Activated CD4-positive, CD25-positive, alpha-beta regulatory T cell treated with anti-CD3 and anti-CD28 coated beads, Interleukin-2, amount 50 U/mL, for 16 hours (primary cell): ENCODE data around the gene BCAS3.

ENCODE experiments used
- DNase-seq: peaks from one replicate; pipeline ENCODE4 v3.0.0-alpha.2; 2020; ENCODE audit warnings: low read depth, low spot score

Gene BCAS3

DNA sequence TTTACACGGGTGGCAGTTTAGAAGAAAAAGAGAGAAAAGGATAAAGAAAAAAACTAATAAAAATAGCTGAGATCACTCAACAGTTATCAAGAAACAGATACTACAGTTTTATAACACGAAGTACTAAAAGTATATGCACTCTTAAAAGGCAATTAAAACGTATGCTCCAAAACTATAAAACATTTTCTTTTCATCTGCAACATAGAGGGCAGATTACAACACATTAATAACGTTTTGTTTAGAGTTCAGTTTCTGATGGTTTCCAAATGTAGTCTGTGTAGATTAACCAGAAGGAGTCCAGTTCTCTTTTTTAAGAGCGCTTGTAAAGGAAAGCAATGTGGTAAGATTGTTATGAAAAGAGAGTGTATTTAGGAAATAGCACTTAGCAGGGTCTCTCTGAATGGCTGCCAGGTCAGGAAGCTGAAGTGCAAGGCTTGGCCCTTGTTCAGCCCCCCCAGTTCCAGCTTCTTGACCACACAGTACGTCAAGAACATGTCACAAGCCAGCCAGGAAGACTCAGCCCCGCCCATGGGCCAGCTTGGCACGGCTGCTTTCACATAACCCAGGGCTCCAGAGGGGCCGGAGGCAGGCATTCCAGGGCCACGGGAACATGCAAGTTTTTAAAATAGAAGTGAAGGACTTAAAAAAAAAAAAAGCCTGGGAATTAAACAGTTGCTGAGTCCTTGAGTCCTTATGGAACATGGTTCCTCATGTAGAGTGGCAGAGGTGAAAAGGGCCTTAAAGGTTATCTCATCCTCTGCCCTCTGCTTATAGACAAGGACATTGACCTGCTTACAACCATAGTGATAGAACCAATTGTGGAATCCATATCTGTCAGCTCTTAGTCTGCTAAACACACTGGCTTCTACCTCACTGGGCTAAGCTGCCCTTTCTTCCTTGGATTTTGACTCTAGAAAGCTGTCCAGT lies 574.6 kb downstream of the BCAS3 start:
- no peak for DNase-seq

- DNase-seq = no peak
Observed at GRCh38 chr17:61253362-61253761, 575.7 kb downstream of the BCAS3 start.

- DNase-seq = no peak
Observed at GRCh38 chr17:61253937-61254574, 576.4 kb downstream of the BCAS3 start.

GRCh38 chr17:61254904-61255303 lies 577.3 kb downstream of the BCAS3 start:
- no peak for DNase-seq

DNA sequence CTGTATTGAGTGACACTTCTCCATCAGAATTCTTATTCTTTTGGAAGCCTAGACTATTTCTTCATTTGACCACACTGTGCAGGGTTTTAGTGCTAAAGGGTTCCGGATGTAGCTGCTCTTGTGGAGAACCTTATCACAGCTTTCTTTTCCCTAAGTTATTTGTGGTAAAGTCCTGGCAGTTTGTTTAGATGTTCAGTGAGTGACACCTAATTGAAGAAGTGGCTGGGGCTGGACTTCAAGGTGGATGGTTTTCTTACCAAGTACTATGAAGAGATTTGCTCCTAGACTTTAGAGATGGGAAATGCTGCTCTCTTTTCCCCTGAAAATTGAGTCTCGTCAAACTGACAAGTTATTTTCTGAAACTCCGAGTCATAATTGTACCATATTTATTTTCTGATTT lies 578.0 kb downstream of the BCAS3 start:
- no peak for DNase-seq

GRCh38 chr17:61259360-61259759 lies 581.7 kb downstream of the BCAS3 start:
- DNase-seq = no peak

DNA sequence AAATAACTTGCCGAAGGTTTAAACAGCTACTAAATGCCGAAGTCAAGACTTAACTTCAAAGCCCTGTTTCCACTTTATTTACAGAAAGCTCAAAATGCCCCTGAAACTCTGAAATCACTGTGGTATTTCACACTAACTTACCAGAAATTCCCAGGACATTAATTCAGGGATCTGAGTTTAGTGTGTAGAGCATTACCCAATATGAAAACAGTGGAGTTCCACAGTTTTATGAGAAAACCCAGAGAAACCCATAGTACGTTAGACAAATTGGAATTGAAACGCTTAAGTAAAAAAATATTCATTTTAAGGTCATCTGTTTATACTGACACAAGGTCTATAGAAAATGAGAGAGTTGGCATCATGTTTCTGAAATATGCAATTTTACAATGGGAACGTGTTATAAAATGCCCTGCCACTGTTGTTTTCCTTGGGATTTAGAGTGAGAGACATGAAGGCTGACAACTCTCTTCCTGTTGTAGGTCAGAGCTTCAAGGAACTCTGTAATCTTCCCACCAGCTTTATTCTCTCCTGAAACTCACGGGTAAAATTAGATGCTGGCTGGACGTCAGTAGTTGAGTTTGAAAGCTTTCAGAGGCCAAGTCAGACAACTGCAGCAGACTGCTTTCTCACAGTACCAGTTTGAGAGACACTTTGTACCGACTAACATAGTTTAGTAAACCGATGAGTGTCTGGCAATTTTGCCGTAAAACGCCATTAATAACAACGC lies 582.6 kb downstream of the BCAS3 start:
- DNase-seq = no peak

DNA sequence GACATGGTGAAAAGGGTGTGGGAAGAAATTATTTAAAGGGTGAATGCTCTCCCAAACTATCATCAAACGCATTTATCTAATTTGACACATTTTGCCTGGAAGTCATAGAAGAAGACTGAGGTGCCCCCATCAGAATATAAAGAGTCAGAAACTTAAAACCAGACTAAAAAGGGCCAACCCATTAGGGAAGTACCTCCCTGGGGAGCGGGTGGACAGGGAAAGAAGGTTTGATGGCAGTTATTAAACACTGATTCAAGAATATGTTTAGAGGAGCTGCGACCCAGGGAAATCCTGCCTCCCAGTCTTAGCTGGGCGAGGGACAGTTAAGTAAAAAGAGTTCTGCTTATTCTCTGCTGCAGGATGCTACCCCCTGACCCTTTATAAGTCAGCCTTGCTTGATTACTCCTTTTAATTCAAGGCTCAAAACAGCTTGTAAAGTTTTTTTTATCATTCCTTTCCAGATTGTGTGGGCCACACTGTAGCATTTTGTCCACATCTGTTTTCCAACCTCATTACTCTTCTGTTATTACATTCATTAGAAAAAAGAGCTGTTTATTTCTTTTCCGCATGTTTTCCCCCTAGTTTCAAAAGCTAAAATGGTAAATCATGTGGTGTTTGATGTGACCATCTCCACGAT lies 583.5 kb downstream of the BCAS3 start:
- DNase-seq = no peak

- no peak for DNase-seq
Observed at GRCh38 chr17:61265397-61265796, 587.7 kb downstream of the BCAS3 start.

GRCh38 chr17:61267847-61268246 lies 590.2 kb downstream of the BCAS3 start:
- no peak for DNase-seq

GRCh38 chr17:61275395-61275794 lies 597.7 kb downstream of the BCAS3 start:
- no peak for DNase-seq

GRCh38 chr17:61276806-61277205 lies 599.2 kb downstream of the BCAS3 start:
- DNase-seq = no peak

- no peak for DNase-seq
Observed at GRCh38 chr17:61279476-61280145, 602.0 kb downstream of the BCAS3 start.

DNA sequence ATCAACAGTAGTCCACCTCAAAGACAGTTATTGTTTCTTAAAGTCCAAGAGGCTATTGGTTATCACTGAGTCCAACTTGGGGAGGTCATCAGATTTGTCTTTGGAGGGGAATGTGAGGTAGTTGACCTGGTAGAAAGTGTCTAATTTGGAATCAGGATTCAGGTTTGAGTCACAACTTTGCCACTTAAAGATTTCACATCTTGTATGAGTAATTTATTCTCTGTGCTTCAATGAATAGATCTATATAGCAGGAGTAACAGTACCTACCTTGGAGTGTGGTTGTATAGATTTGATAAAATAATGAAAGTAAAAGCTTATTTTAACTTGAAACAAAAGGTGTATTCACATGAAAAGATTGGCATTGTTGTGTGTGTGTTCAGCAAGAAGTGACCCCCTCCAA lies 602.7 kb downstream of the BCAS3 start:
- no peak for DNase-seq

- DNase-seq = no peak
Observed at GRCh38 chr17:61280851-61281250, 603.2 kb downstream of the BCAS3 start.

DNA sequence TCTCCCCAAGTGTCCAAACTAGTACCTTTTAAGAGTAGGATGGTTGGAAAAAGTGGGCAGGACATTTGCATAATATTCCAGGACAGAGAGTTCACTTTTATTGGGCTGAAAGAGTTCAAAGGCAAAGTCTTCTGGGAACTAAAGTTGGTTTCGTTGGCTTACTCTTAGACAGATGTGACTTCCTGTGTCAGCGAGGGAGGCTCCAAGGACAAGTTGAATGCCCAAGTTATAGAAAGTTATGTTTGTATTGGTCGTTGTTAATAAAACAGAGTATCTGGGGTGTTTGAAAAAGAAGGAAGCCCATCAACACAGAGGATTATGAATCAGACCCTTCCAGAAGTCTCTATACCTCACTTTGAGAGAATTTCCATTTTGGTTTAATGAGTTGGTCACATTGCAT lies 604.7 kb downstream of the BCAS3 start:
- no peak for DNase-seq

GRCh38 chr17:61283043-61283442 lies 605.4 kb downstream of the BCAS3 start:
- no peak for DNase-seq

GRCh38 chr17:61284174-61284573 lies 606.5 kb downstream of the BCAS3 start:
- no peak for DNase-seq

DNA sequence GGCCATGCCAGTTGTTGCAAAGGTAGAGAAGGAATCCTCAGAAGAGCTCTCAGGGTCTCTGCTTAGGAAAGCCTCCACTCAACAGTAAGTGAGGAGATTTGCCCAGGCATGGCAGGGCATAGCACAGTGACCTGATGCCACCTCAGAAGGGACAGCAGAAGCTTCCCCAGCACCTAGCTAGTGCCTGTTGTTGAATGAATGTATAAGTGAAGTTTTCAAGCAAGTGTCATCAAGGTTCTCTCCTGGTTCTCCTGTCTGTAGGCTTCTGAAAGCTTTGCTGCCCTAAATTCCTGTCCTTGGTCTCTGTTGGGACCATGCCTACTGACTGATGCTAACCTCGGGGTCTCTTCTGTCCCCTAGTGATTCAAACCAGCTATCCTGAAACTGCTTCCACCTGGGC lies 607.1 kb downstream of the BCAS3 start:
- DNase-seq = no peak

- DNase-seq = no peak
Observed at GRCh38 chr17:61285526-61286320, 608.1 kb downstream of the BCAS3 start.

DNA sequence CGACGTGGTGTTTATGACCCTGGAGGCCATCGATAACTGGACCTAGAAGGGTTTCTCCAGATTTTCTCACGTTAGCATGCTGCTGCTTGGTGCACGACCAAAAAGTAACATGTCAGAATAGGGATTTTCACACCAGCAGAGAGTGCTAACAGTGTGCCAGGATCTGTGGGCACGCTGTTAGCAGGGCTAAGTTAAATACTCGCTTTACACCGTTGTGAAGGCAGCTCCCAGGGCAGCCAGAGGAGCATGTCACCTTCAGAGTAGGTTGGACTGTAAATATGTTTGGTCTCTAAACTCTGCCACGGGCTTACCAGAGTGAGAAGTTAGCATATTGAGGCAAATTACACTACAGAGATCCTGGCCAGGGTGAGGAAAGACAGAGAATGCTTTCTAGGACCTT lies 608.8 kb downstream of the BCAS3 start:
- DNase-seq = no peak
